Fibroblast of lung (primary cell): ENCODE measurements around the gene SH3TC1. TPM values are rescaled to one million over a fixed set of nuclear protein-coding genes. Genes with fewer than 3 reads are reported as not detected.

Experiments
- DNase-seq, 2 donors: peaks; one replicate each; pipeline versions ENCODE4 v3.0.0 to v3.0.0-alpha.2; 2010; ENCODE audit warnings: low read depth in 2 of 2
- H2AFZ ChIP-seq: 2 replicates; pipeline ENCODE4 v1.5.1; 2012; ENCODE audit warnings: low read length, control low read depth, inconsistent platforms
- H3K27ac ChIP-seq: 2 replicates; pipeline ENCODE4 v1.5.1; 2011; ENCODE audit warnings: low read length, control low read depth; ENCODE audit not compliant: insufficient read depth
- H3K27me3 ChIP-seq: 2 replicates; pipeline ENCODE4 v1.5.1; 2011; ENCODE audit warnings: mild to moderate bottlenecking, low read length; ENCODE audit not compliant: control insufficient read depth, insufficient read depth
- H3K36me3 ChIP-seq: 2 replicates; pipeline ENCODE4 v1.5.1; 2011; ENCODE audit warnings: low read length; ENCODE audit not compliant: control insufficient read depth, insufficient read depth
- H3K4me1 ChIP-seq: 2 replicates; pipeline ENCODE4 v1.5.1; 2011; ENCODE audit warnings: low read length; ENCODE audit not compliant: control insufficient read depth, insufficient read depth; ENCODE audit errors: extremely low read depth
- H3K4me2 ChIP-seq: 2 replicates; pipeline ENCODE4 v1.5.1; 2011; ENCODE audit warnings: low read length, control low read depth; ENCODE audit not compliant: insufficient read depth; ENCODE audit errors: extremely low read depth
- H3K4me3 ChIP-seq, 4 experiments: fragments of 200-600 bp in 1 of 4; sonication (generic) in 1 of 4; replicated peaks in 1 of 4; 2 replicates each; pipeline ENCODE4 v1.5.1; 2011 to 2016; ENCODE audit warnings: low read length in 4 of 4, low read depth in 3 of 4, mild to moderate bottlenecking in 3 of 4, control low read depth in 2 of 4, inconsistent platforms in 1 of 4, mixed read lengths in 1 of 4; ENCODE audit not compliant: insufficient read depth in 1 of 4; ENCODE audit errors: control extremely low read depth in 1 of 4
- H3K79me2 ChIP-seq: 2 replicates; pipeline ENCODE4 v1.5.1; 2012; ENCODE audit warnings: mild to moderate bottlenecking, low read length, inconsistent platforms; ENCODE audit not compliant: control insufficient read depth, insufficient read depth
- H3K9ac ChIP-seq: 2 replicates; pipeline ENCODE4 v1.5.1; 2011; ENCODE audit warnings: mild to moderate bottlenecking, low read length, control low read depth; ENCODE audit not compliant: insufficient read depth
- H3K9me3 ChIP-seq: 2 replicates; pipeline ENCODE4 v1.5.1; 2012; ENCODE audit warnings: low read depth, low read length; ENCODE audit not compliant: control insufficient read depth, insufficient read depth
- H4K20me1 ChIP-seq: 2 replicates; pipeline ENCODE4 v1.5.1; 2011; ENCODE audit warnings: low read length; ENCODE audit not compliant: control insufficient read depth, insufficient read depth; ENCODE audit errors: extremely low read depth
- CTCF ChIP-seq, 2 donors: IDR thresholded peaks in 1 of 2; conservative IDR thresholded peaks in 1 of 2; 1 replicate in 1 of 2; 2 replicates in 1 of 2; pipeline ENCODE4 v1.5.1; 2011 to 2012; ENCODE audit warnings: low read length in 2 of 2, control low read depth in 1 of 2, inconsistent platforms in 1 of 2, low read depth in 1 of 2, mild to moderate bottlenecking in 1 of 2
- EZH2 ChIP-seq: IDR thresholded peaks from 2 replicates; pipeline ENCODE4 v1.5.1; 2012; ENCODE audit warnings: low read length, control low read depth, mild to moderate bottlenecking; ENCODE audit errors: missing control alignments
- polyA plus RNA-seq, 2 donors: library from polyadenylated mRNA; depleted of rRNA in 1 of 2; stranded (reverse) in 1 of 2; unstranded in 1 of 2; fragments of >200 nt; gene quantifications; 2 replicates each; pipeline ENCODE4 v1.2.1, GENCODE V29; 2011 to 2012; ENCODE audit warnings: missing spikeins in 1 of 2
- total RNA-seq: library from RNA; depleted of rRNA; stranded (reverse); fragments of >200 nt; gene quantifications from 2 replicates; pipeline ENCODE4 v1.2.1, GENCODE V29; 2014

The SH3TC1 gene
- total and polyA plus RNA-seq, 2 donors (not counting 1 experiment from before 2014, with no cell fraction given), result 3.3 to 11.6 TPM

- Histone ChIP-seq H2AFZ (no peak overlapping the region), H3K27ac (no peak overlapping the region), H3K4me3 (no peak overlapping the region), H3K79me2 (no peaks in the 10 kb centered on the region), H3K4me2 (no peak overlapping the region), H3K9ac (no peak overlapping the region), H3K4me1 (no peaks in the 10 kb centered on the region), H3K9me3 (no peaks in the 10 kb centered on the region), H4K20me1 (no peaks in the 10 kb centered on the region), H3K36me3 (no peaks in the 10 kb centered on the region), H3K27me3 (peaks cover 3% of the 10 kb centered on the region)
- TF ChIP-seq CTCF (conservative IDR thresholded peaks at IDR 0.05 in 1 of 2, IDR thresholded peaks at IDR 0.05 in 1 of 2; ENCODE audit: low read depth in 1 of 2, low read length in 2 of 2) (no peak), EZH2 (no peak)
- DNase-seq, result no peak
Measured at GRCh38 chr4:8170341-8170740, 28.7 kb upstream of the SH3TC1 start.

- Histone ChIP-seq H3K79me2 (no peaks in the 10 kb centered on the region), H2AFZ (no peak overlapping the region), H3K27me3 (peaks cover 3% of the 10 kb centered on the region), H3K9me3 (no peaks in the 10 kb centered on the region), H3K9ac (no peak overlapping the region), H3K4me2 (no peak overlapping the region), H3K36me3 (no peaks in the 10 kb centered on the region), H3K4me1 (no peaks in the 10 kb centered on the region), H3K27ac (no peak overlapping the region), H4K20me1 (no peaks in the 10 kb centered on the region), H3K4me3 (no peak overlapping the region)
- TF ChIP-seq EZH2 (no peak), CTCF (conservative IDR thresholded peaks at IDR 0.05 in 1 of 2, IDR thresholded peaks at IDR 0.05 in 1 of 2; ENCODE audit: low read depth in 1 of 2, low read length in 2 of 2) (no peak)
- DNase-seq, result no peak
Measured at GRCh38 chr4:8171266-8171665, 27.8 kb upstream of the SH3TC1 start.

GRCh38 chr4:8171984-8172924 lies 26.8 kb upstream of the SH3TC1 start:
- Histone ChIP-seq H3K36me3 (no peaks in the 10 kb centered on the region), H3K4me1 (no peaks in the 10 kb centered on the region), H3K27me3 (peaks cover 3% of the 10 kb centered on the region), H3K27ac (no peak overlapping the region), H4K20me1 (no peaks in the 10 kb centered on the region), H3K9ac (no peak overlapping the region), H3K9me3 (no peaks in the 10 kb centered on the region), H3K79me2 (no peaks in the 10 kb centered on the region), H2AFZ (no peak overlapping the region), H3K4me3 (no peak overlapping the region), H3K4me2 (no peak overlapping the region)
- TF ChIP-seq EZH2 (no peak), CTCF (conservative IDR thresholded peaks at IDR 0.05 in 1 of 2, IDR thresholded peaks at IDR 0.05 in 1 of 2; ENCODE audit: low read depth in 1 of 2, low read length in 2 of 2) (no peak)
- DNase-seq, result no peak
